ENCODE results near the gene DLG5. TPM values are rescaled to one million over a fixed set of nuclear protein-coding genes. Genes with fewer than 3 reads are reported as not detected.

Gene DLG5
- polyA plus RNA-seq, 1 of the 3 experiments (the other 2 are of a cell fraction): 31.3 TPM

GRCh38 chr10:77877441-77878344 lies 48.9 kb downstream of the DLG5 start (continued):
- TF ChIP-seq MAX (IDR thresholded peaks at IDR 0.05; ENCODE audit: low read depth) (no peak), TAF1 (IDR thresholded peaks at IDR 0.05; ENCODE audit: borderline replicate concordance, low read depth, low read length) (no peak), MXI1 (IDR thresholded peaks at IDR 0.05; ENCODE audit: low read depth, low read length) (peak; percentile 83; the same call in 1 of the 2 replicates), EZH2phosphoT487 (IDR thresholded peaks at IDR 0.05; ENCODE audit: borderline replicate concordance, low read depth) (no peak), RFX5 (IDR thresholded peaks at IDR 0.05; ENCODE audit: low read length) (no peak), GATA2 (CRISPR knock-in tag; IDR thresholded peaks at IDR 0.05) (peak; percentile 72), NFIC (IDR thresholded peaks at IDR 0.05; ENCODE audit: borderline replicate concordance) (no peak), POLR2AphosphoS5 (IDR thresholded peaks at IDR 0.05; ENCODE audit: low read depth, low read length) (no peak), FOXJ3 (CRISPR knock-in tag; IDR thresholded peaks at IDR 0.05) (peak; percentile 35; the same call in 1 of the 2 replicates), ZBTB33 (IDR thresholded peaks at IDR 0.05; ENCODE audit: borderline replicate concordance, low read depth) (no peak), SIN3A (IDR thresholded peaks at IDR 0.05; ENCODE audit: borderline replicate concordance, low read depth, low read length) (no peak), USF2 (IDR thresholded peaks at IDR 0.05; ENCODE audit: borderline replicate concordance, low read depth, low read length) (no peak), FOXM1 (IDR thresholded peaks at IDR 0.05; ENCODE audit: low read depth) (no peak), GABPA (IDR thresholded peaks at IDR 0.05; ENCODE audit: low read depth) (no peak), SMC3 (IDR thresholded peaks at IDR 0.05; ENCODE audit: low read depth, low read length) (no peak; the same call in 1 of the 2 replicates), TEAD4 (IDR thresholded peaks at IDR 0.05; ENCODE audit: borderline replicate concordance, insufficient read depth) (no peak), PBX3 (IDR thresholded peaks at IDR 0.05) (peak; percentile 52)
